ENCODE data around the gene RNF213. TPM values are rescaled to one million over a fixed set of nuclear protein-coding genes. Genes with fewer than 3 reads are reported as not detected.
A peak's percentile ranks its signal among the peaks of the same experiment; 100 is the strongest.

The RNF213 gene
- total RNA-seq, 1 experiment from 2014 or later: 179 TPM

DNA sequence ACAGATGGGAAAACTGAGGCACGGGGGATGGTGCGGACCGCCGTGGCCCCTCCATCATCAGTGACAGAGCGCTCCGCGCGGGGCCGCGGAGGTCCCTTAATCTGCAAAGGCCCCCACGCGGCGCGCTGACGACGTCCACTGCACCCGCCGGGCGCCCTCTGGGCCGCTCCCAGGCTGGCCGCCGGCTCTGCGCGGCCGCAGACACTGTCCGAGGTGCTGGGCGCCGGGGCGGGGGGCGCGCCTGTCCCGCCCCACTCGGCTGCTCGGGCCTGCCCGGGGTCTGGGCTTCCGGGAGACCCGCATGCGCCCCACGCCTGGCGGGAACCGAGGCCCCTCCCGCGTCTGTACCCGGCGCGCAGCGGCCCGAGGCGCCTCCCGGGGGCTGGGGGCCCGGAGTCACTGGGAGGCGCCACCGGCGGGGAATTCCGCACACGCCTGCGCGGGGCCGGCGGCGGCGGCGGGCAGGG lies 550 bp upstream of the RNF213 start:
- Histone ChIP-seq H3F3A (ENCODE audit: insufficient read depth, low read depth) (peaks cover 10% of the 10 kb centered on the region), H3K79me2 (ENCODE audit: low read depth) (peaks cover 10% of the 10 kb centered on the region; the same call in 1 of the 2 replicates), H3K27me3 (ENCODE audit: insufficient read depth, low read depth) (no peaks in the 10 kb centered on the region), H3K9me3 (ENCODE audit: insufficient read depth, low read depth) (no peaks in the 10 kb centered on the region), H3K4me1 (replicated peaks; ENCODE audit: insufficient read depth) (peaks cover 23% of the 10 kb centered on the region), H3K4me3 (peak overlapping the region; percentile 66), H3K36me3 (ENCODE audit: low read depth) (no peaks in the 10 kb centered on the region), H3K4me2 (peak overlapping the region; percentile 78), H4K20me1 (ENCODE audit: insufficient read depth) (no peaks in the 10 kb centered on the region), H3K27ac (peak overlapping the region; percentile 76), H2AFZ (peak overlapping the region; percentile 66; the same call in 1 of the 2 replicates), H3K9me2 (ENCODE audit: insufficient read depth) (no peaks in the 10 kb centered on the region)
- no peak for TF ChIP-seq EZH2 (IDR thresholded peaks at IDR 0.05; ENCODE audit: low read depth)
- TF ChIP-seq, protein P1, sequence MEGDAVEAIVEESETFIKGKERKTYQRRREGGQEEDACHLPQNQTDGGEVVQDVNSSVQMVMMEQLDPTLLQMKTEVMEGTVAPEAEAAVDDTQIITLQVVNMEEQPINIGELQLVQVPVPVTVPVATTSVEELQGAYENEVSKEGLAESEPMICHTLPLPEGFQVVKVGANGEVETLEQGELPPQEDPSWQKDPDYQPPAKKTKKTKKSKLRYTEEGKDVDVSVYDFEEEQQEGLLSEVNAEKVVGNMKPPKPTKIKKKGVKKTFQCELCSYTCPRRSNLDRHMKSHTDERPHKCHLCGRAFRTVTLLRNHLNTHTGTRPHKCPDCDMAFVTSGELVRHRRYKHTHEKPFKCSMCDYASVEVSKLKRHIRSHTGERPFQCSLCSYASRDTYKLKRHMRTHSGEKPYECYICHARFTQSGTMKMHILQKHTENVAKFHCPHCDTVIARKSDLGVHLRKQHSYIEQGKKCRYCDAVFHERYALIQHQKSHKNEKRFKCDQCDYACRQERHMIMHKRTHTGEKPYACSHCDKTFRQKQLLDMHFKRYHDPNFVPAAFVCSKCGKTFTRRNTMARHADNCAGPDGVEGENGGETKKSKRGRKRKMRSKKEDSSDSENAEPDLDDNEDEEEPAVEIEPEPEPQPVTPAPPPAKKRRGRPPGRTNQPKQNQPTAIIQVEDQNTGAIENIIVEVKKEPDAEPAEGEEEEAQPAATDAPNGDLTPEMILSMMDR (conservative IDR thresholded peaks at IDR 0.05): no peak
- intact Hi-C loops (cut with micrococcal nuclease; ENCODE audit: unreplicated experiment): no loop called here
- POLR2A ChIA-PET (ENCODE audit: unreplicated experiment): interaction anchor here (0.6 kb wide), 1 partner anchor 167 kb away, joined by 3 read pairs; no protein-coding TSS in a partner anchor
- peak; percentile 39 to 86 for DNase-seq
- BruUV-seq (replicated peaks): no TSS peak
- CTCF ChIA-PET: no interaction called here

- peak overlapping the region; percentile 84 for H3K4me3 ChIP-seq
- peak in 1 of 2 experiments; percentile 62 for DNase-seq
- peak overlapping the region; percentile 82 for H3K4me2 ChIP-seq
- ChIA-PET POLR2A (ENCODE audit: unreplicated experiment) (no interaction called here), CTCF (interaction anchor here (0.6 kb wide), 1 partner anchor 160 kb away, joined by 3 read pairs; the partner anchor contains the start of gene GAA)
- H4K20me1 ChIP-seq (ENCODE audit: insufficient read depth): no peaks in the 10 kb centered on the region
- 0 out of 2 replicates have a peak overlapping the region, but pooled peaks have one; percentile 60 for H2AFZ ChIP-seq
- TF ChIP-seq, protein P1 (conservative IDR thresholded peaks at IDR 0.05): no peak
- TF ChIP-seq EZH2 (IDR thresholded peaks at IDR 0.05; ENCODE audit: low read depth): no peak
- TSS peak; percentile 24 for BruUV-seq (replicated peaks)
- intact Hi-C loops (cut with micrococcal nuclease; ENCODE audit: unreplicated experiment): no loop called here
- H3K4me1 ChIP-seq (replicated peaks; ENCODE audit: insufficient read depth): peaks cover 11% of the 10 kb centered on the region
- H3K36me3 ChIP-seq (ENCODE audit: low read depth): no peaks in the 10 kb centered on the region
- H3K79me2 ChIP-seq (ENCODE audit: low read depth): peaks cover 10% of the 10 kb centered on the region; the same call in 1 of the 2 replicates
- H3K9me2 ChIP-seq (ENCODE audit: insufficient read depth): no peaks in the 10 kb centered on the region
- no peaks in the 10 kb centered on the region for H3K9me3 ChIP-seq (ENCODE audit: insufficient read depth, low read depth)
- H3K27me3 ChIP-seq (ENCODE audit: insufficient read depth, low read depth): no peaks in the 10 kb centered on the region
- H3F3A ChIP-seq (ENCODE audit: insufficient read depth, low read depth): peaks cover 5% of the 10 kb centered on the region
- peak overlapping the region; percentile 93 for H3K27ac ChIP-seq
Observed at GRCh38 chr17:80261159-80261894, 675 bp downstream of the RNF213 start.

DNA sequence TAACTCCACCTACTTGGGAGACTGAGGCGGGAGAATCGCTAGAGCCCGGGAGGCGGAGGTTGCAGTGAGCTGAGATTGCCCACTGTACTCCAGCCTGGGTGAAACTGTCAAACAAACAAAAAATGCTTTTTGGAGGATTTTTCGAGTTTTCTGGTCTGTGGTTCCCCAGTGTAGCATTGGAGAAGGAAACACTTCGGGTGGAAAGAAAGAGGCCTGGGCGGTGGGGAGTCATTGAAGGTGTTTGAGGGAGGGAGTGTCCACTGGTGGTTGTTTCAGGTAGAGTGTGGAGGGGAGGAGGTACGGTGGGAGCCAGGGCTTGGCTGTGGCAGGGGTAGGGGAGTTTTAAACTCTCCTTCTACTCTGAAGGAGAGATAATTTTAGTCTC lies 1.2 kb downstream of the RNF213 start:
- intact Hi-C loops (cut with micrococcal nuclease; ENCODE audit: unreplicated experiment): no loop called here
- Histone ChIP-seq H3K79me2 (ENCODE audit: low read depth) (peaks cover 10% of the 10 kb centered on the region; the same call in 1 of the 2 replicates), H2AFZ (no peak overlapping the region), H3K4me2 (peak overlapping the region; percentile 82), H3F3A (ENCODE audit: insufficient read depth, low read depth) (peaks cover 5% of the 10 kb centered on the region), H3K4me1 (replicated peaks; ENCODE audit: insufficient read depth) (peaks cover 11% of the 10 kb centered on the region), H3K36me3 (ENCODE audit: low read depth) (no peaks in the 10 kb centered on the region), H4K20me1 (ENCODE audit: insufficient read depth) (no peaks in the 10 kb centered on the region), H3K27me3 (ENCODE audit: insufficient read depth, low read depth) (no peaks in the 10 kb centered on the region), H3K4me3 (peak overlapping the region; percentile 84; the same call in 1 of the 2 replicates), H3K9me2 (ENCODE audit: insufficient read depth) (no peaks in the 10 kb centered on the region), H3K9me3 (ENCODE audit: insufficient read depth, low read depth) (no peaks in the 10 kb centered on the region), H3K27ac (peak overlapping the region; percentile 93)
- ChIA-PET CTCF (interaction anchor here (0.6 kb wide), 1 partner anchor 160 kb away, joined by 3 read pairs; the partner anchor contains the start of gene GAA), POLR2A (ENCODE audit: unreplicated experiment) (no interaction called here)
- BruUV-seq (replicated peaks): no TSS peak
- TF ChIP-seq, protein P1 (conservative IDR thresholded peaks at IDR 0.05): no peak
- no peak for TF ChIP-seq EZH2 (IDR thresholded peaks at IDR 0.05; ENCODE audit: low read depth)
- no peak for DNase-seq

Measured in PC-9 (cell line).